HG03060 (cell line): ENCODE results near the gene PREX1.

Experiments
- ATAC-seq: cut with Tn5 transposase; IDR thresholded peaks from one replicate; pipeline ENCODE4 v1.9.1; 2021; ENCODE audit warnings: low read depth, moderate number of reproducible peaks; ENCODE audit not compliant: unreplicated experiment

The PREX1 gene

GRCh38 chr20:48618052-48618451 is 209.7 kb downstream of the PREX1 start:
- ATAC-seq = no peak

- ATAC-seq = no peak
These were observed 210.3 kb downstream of the PREX1 start for GRCh38 chr20:48617481-48617880.

DNA sequence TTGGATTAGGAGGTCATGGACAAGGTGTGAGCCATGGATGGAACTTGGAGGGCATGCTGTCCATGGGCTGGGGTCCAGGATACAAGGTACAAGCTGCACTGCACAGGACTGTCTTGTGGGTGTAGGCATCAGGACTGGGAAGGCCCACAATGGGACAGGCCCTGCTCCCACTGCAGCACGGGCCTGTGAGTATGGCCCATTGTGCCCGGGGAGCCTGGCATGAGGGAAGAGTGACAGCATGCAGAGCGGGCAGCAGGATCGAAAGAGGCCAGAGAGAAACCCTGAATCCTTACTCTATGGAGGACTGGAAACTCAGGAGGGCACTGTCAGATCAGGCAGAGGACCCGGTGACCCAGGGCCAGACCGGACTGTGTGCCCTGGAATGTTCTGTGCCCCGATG is 211.3 kb downstream of the PREX1 start:
- no peak for ATAC-seq

DNA sequence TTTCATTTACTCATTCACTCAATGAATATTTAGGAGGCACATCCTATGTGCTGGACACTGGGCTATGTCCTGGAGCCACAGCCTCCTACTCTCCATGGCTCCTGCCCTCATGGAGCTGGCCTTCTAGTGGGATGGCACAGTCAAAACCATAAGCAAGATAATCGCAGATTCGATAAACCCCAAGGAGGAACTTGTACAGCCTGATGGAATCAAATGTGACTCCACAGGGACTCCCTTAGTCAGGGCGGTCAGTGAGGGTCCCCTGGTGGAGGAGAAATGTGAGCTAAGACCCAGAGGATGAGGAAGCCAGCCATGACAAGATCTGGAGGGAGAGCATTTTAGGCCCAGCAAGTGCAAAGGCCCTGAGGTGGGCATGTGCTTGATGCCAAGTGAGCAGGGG is 211.9 kb downstream of the PREX1 start:
- ATAC-seq = no peak

DNA sequence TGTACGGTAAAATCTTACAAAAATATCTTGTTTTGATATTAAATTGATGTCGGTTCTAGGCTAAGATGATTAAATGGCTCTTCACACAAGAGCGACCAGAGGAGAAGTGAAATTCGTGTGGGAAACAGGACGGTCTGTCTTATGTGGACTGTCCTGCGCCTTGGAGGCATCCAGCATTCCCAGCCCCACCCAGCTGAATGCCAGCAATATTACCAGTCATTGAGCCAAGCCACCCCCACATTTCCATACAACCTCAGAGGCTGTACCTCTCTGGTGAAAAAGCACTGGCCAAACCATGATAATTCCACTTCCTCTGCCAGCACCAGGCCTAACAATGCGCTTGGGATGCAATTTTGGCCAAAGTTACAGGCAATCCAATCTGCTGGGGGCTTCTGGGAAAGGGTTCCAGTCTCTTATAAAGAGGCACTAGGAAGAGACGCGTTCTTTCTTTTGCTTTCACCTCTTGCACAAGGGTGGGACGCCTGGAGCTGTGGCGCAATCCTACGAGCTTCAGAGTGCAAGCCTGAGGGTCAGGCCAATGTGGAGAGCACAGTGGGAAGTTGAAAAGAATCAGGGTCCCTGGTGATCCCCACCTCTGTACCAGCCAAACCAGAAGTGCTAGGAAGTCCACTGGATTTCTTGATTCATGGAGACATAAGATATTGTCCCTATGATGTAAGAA is 213.1 kb downstream of the PREX1 start:
- no peak for ATAC-seq

- ATAC-seq = no peak
These were observed 213.9 kb downstream of the PREX1 start for GRCh38 chr20:48613926-48614325.

- no peak for ATAC-seq
These were observed 215.5 kb downstream of the PREX1 start for GRCh38 chr20:48612335-48612734.

DNA sequence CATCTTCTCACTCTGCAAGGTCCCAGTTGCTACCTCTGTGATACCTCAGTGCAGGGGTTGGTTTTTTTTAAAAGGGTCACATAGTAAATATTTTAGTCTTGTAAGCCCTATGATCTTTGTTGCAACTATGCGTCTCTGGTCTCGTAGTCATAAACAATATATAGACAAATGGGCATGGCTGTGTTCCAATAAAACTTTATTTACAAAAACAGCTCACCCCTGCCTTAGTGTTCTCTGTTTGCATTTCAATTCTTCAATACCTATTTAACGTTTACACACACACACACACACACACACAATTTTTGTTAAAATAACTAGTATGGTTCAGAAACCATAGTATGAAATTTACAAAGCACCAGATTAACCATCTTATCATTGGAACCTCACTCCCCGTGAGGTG is 216.8 kb downstream of the PREX1 start:
- no peak for ATAC-seq

GRCh38 chr20:48609491-48609978 is 218.3 kb downstream of the PREX1 start:
- no peak for ATAC-seq

GRCh38 chr20:48608756-48609155 is 219.0 kb downstream of the PREX1 start:
- no peak for ATAC-seq

GRCh38 chr20:48607544-48607865 is 220.3 kb downstream of the PREX1 start:
- no peak for ATAC-seq

DNA sequence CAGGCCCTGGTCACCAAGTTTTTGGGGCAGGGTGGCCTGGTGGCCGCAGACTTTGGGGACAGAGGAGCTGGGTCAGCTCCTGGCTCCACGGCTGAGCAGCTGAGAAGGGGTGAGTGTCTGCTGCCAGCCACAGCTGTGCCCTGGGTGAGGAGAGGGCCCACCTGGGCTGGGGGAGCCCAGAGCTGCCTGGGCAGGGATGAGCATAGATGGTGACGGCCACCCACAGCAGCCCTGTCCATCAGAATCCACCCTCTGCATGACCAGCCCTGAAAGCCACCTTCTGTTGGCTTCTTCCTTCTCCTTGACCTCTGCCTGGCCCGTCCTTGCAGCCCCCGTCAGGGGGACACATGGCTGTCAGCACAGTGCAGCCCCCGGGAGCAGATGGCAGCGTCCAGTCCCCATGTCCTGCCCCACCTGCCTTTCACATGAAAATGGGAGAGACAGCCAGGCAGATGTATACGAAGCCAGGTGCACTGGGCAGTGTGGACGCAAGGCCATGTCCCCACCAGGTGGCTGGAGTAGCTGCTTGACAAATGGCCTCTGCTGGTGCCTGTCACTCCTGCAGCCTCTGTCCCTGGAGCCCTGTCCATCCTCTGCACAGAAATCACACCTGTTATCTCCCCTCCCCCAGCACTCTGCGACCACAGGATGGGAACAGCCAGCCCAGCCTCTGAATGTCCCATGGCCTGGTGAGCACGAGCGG is 220.8 kb downstream of the PREX1 start:
- ATAC-seq = no peak

DNA sequence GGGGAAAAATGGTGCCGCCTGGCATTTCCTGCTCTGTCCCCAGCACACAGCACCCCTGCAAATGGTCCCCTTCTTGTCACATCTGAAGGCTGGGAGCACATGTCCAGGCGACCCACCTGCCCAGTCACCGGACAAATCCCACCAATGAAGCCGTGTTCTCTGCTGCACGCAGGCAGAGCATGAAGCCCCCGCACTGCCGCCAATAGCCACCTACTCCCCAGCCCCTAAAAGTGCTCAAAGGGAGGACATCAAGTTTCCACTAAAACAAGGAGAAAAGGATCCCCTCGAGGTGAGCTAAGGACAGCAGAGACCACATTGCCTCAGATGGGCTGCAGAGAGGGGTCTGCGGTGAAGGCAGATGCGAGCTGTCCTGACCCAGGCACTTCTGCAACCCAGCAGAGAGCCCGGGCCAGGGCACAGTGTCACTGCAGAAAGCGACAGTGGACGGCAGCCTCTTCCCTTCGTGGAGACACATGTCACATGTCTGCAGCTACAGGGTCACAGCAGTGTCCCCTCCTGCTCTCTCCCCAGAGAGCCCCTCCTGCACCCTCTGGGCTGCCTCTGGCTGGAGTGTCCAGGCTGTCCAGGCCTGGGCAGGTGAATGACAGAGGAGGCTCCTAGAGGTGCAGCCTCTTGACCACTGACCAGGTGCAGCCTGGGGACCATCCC is 221.5 kb downstream of the PREX1 start:
- no peak for ATAC-seq

DNA sequence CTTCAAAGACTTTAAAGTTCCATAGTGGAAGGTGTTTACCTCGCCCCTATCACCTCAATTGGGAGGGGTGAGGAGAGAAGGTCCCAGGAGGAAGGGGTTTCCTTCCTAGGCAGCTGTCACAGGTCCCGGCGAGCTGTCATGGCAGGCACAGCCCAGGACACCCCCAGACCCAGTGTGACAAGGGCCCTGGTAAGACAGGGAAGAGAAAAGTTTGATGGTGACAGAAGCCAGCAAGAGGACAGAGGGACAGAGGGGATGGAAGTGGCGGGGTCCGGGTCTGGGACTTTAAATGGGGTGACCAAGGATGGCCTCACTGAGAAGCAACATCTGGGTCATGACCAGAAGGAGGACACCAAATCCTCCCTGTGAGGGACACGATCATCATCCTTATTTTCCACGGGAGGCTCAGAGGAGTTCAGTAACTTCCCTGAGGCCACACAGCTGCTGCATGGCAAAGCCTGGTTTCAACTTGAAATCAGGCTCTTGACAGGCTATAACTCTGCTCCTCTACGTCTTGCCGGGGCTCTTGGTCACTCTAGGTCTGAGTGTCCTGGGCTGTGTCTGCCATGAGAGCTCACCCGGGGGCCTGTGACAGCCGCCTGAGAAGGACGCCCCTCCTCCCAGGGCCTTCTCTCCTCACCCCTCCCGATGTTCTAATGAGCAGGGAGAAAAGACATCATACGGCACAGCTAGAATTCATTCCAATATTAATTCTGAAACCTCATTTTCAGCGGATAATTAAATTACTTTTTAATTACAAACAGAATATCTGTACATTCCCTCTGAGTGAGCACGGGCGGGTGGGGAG is 222.2 kb downstream of the PREX1 start:
- ATAC-seq = no peak

GRCh38 chr20:48604936-48605335 is 222.9 kb downstream of the PREX1 start:
- no peak for ATAC-seq

GRCh38 chr20:48604426-48604825 is 223.4 kb downstream of the PREX1 start:
- ATAC-seq = no peak

DNA sequence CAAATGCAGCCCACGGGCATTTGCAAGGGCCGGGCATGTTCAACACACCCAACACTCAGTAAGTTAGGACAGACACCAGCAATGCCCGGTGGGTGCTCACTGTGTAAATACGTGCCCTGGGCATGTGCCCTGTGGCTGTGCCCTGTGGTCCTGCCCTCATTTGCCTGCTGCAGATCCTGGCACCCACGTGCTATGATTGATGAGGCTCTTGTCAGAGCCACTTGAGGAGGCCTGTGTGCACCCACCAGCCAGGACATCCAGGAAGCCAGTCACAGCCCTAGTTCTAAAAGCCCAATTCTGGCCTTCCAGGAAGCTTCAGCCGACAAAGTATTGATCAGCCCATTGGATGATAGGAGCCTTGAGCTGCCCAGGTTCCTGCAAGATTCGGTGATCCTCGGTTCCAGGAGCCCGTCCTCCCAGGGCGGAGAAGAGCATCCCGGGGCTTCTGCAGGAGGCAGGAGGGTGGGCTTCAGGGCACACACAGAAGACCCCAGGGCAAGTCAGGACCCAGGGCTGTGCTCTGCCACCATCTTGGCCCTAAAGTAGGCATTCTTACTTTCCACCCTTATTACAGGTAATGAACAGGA is 223.9 kb downstream of the PREX1 start:
- no peak for ATAC-seq

DNA sequence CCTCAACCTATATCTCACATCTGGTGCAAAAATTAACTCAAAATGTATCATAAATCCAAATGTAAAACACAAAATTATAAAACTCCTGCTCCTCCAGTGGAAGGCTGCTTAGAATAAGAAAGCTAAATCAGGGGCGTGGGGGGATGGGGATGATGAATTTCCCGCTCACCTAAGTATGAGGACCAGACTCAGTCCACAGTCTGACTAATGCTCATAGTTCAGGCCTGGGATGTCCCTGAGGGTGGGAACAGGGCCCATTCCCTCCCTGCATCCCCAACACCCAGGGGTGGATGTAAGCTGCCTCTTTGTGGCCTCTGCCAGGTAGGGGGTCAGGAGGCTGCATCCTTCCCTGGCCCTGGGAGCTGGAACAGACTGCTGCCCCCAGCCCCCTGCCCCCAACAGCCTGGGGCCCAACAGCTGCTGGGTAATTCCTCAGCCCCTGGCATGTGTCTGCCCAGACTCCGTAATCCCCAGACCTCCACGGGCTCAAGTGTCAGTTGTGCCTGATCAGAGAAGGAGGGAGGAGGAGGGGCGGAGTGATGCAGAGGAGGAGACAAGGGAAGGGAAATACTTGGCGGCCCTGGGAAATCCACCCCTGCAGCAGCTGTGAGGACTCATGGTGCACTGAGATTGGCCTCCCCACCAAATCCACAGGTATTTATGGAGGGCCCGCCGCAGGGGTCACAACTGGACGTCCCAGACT is 224.5 kb downstream of the PREX1 start:
- no peak for ATAC-seq

- ATAC-seq = no peak
These were observed 226.0 kb downstream of the PREX1 start for GRCh38 chr20:48601798-48602197.

DNA sequence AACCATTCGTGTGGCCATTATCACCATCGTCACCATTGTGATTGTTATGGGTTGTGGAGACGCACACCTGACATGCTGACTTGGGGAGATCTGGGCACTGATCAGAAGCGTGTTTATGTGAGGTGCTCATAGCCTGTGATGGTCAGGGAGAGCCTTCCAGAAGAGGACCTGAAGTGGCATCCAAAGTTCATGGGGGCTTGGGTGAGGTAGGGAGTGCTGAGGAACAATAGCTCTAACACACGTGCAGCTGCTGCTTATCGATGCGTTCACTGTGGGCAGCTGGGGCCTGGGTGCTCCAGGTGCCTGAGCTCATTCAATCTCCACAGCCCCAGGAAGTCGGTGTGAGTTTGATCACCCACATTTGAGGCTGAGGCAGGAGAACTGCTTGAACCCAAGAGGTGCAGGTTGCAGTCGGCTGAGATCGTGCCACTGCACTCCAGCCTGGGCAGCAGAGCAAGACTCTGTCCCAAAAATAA is 227.3 kb downstream of the PREX1 start:
- ATAC-seq = no peak
